ENCODE data around the gene REELD1. TPM values are rescaled to one million over a fixed set of nuclear protein-coding genes. Genes with fewer than 3 reads are reported as not detected.

The REELD1 gene
- total RNA-seq, 1 experiment from 2014 or later = not detected

- Histone ChIP-seq H3K79me2 (ENCODE audit: low read depth) (no peaks in the 10 kb centered on the region), H3K9me3 (ENCODE audit: insufficient read depth, low read depth) (no peaks in the 10 kb centered on the region), H3K9me2 (ENCODE audit: insufficient read depth) (no peaks in the 10 kb centered on the region), H3K36me3 (ENCODE audit: low read depth) (no peaks in the 10 kb centered on the region), H3K27me3 (ENCODE audit: insufficient read depth, low read depth) (no peaks in the 10 kb centered on the region), H3K4me3 (peak overlapping the region; percentile 57; the same call in 1 of the 2 replicates), H3K4me2 (peak overlapping the region; percentile 83), H3K4me1 (replicated peaks; ENCODE audit: insufficient read depth) (no peaks in the 10 kb centered on the region; the same call in 1 of the 2 replicates), H4K20me1 (ENCODE audit: insufficient read depth) (no peaks in the 10 kb centered on the region), H2AFZ (peak overlapping the region; percentile 73), H3K27ac (peak overlapping the region; percentile 47), H3F3A (ENCODE audit: insufficient read depth, low read depth) (no peaks in the 10 kb centered on the region)
- TF ChIP-seq EZH2 (IDR thresholded peaks at IDR 0.05; ENCODE audit: low read depth) = no peak
- TF ChIP-seq CTCF (conservative IDR thresholded peaks at IDR 0.05) = no peak
- ChIA-PET CTCF (no interaction called here), POLR2A (ENCODE audit: unreplicated experiment) (no interaction called here)
- intact Hi-C loops (cut with micrococcal nuclease; ENCODE audit: unreplicated experiment) = no loop called here
- peak; percentile 44 to 76 for DNase-seq
- BruUV-seq (replicated peaks) = no TSS peak
Measured at GRCh38 chr4:146222313-146222712, 8.0 kb downstream of the REELD1 start.

GRCh38 chr4:146224326-146224966 is 10.1 kb downstream of the REELD1 start:
- Histone ChIP-seq H4K20me1 (ENCODE audit: insufficient read depth) (no peaks in the 10 kb centered on the region), H3K4me2 (no peak overlapping the region), H3K27me3 (ENCODE audit: insufficient read depth, low read depth) (no peaks in the 10 kb centered on the region), H2AFZ (no peak overlapping the region), H3K4me3 (no peak overlapping the region), H3K4me1 (replicated peaks; ENCODE audit: insufficient read depth) (no peaks in the 10 kb centered on the region; the same call in 1 of the 2 replicates), H3K36me3 (ENCODE audit: low read depth) (no peaks in the 10 kb centered on the region), H3K79me2 (ENCODE audit: low read depth) (no peaks in the 10 kb centered on the region), H3K9me3 (ENCODE audit: insufficient read depth, low read depth) (no peaks in the 10 kb centered on the region), H3K9me2 (ENCODE audit: insufficient read depth) (no peaks in the 10 kb centered on the region), H3K27ac (no peak overlapping the region), H3F3A (ENCODE audit: insufficient read depth, low read depth) (no peaks in the 10 kb centered on the region)
- no TSS peak for BruUV-seq (replicated peaks)
- intact Hi-C loops (cut with micrococcal nuclease; ENCODE audit: unreplicated experiment) = no loop called here
- ChIA-PET POLR2A (ENCODE audit: unreplicated experiment) (no interaction called here), CTCF (no interaction called here)
- no peak for DNase-seq
- TF ChIP-seq EZH2 (IDR thresholded peaks at IDR 0.05; ENCODE audit: low read depth) = no peak
- TF ChIP-seq CTCF (conservative IDR thresholded peaks at IDR 0.05) = no peak

- no peaks in the 10 kb centered on the region for H3K27me3 ChIP-seq (ENCODE audit: insufficient read depth, low read depth)
- ChIA-PET POLR2A (ENCODE audit: unreplicated experiment) (no interaction called here), CTCF (no interaction called here)
- no peaks in the 10 kb centered on the region for H3K9me2 ChIP-seq (ENCODE audit: insufficient read depth)
- H3K9me3 ChIP-seq (ENCODE audit: insufficient read depth, low read depth) = no peaks in the 10 kb centered on the region
- H3K4me1 ChIP-seq (replicated peaks; ENCODE audit: insufficient read depth) = no peaks in the 10 kb centered on the region
- intact Hi-C loops (cut with micrococcal nuclease; ENCODE audit: unreplicated experiment) = no loop called here
- no peaks in the 10 kb centered on the region for H3K36me3 ChIP-seq (ENCODE audit: low read depth)
- H2AFZ ChIP-seq = no peak overlapping the region
- H3K27ac ChIP-seq = no peak overlapping the region
- no peaks in the 10 kb centered on the region for H3K79me2 ChIP-seq (ENCODE audit: low read depth)
- H3K4me3 ChIP-seq = no peak overlapping the region
- no peak for TF ChIP-seq EZH2 (IDR thresholded peaks at IDR 0.05; ENCODE audit: low read depth)
- no peak for TF ChIP-seq CTCF (conservative IDR thresholded peaks at IDR 0.05)
- H3F3A ChIP-seq (ENCODE audit: insufficient read depth, low read depth) = no peaks in the 10 kb centered on the region
- no peak overlapping the region for H3K4me2 ChIP-seq
- DNase-seq = no peak
- no TSS peak for BruUV-seq (replicated peaks)
- H4K20me1 ChIP-seq (ENCODE audit: insufficient read depth) = no peaks in the 10 kb centered on the region
Measured at GRCh38 chr4:146229406-146229805, 15.1 kb downstream of the REELD1 start.
